ENCODE measurements around the gene SLC17A2. TPM values are rescaled to one million over a fixed set of nuclear protein-coding genes. Genes with fewer than 3 reads are reported as not detected.

SLC17A2 gene
- total and polyA plus RNA-seq, 2 of the 8 experiments (the other 6 are each of a cell fraction or from before 2014, with no cell fraction given) = not detected

DNA sequence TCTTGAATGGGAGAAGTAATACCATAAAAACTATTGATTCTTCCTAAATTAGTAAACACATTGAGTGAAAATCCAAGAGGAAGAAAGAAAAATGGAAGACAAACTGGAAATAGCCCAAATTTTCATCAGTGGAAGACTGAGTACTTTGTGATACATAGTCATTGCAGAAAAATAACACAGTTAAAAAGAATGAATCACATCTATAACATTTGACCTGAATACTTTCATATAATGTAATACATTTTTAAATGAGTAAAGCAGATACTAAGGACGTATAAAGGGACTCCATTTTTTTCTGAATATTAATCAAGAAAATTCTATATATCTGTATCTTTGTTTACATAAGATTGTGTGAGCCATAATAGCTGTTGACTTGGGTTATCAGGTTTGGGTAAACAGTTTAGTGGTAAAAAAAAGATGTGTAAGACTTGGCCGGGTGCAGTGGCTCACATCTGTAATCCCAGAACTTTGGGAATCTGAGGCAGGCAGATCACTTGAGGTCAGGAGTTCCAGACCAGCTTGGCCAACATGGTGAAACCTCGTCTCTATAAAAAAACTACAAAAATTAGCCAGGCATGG lies 4.3 kb upstream of the SLC17A2 start:
- no peak overlapping the region for H2AFZ ChIP-seq (ENCODE audit: low read length)
- ChIA-PET CTCF (ENCODE audit: partially characterized antibody) (interaction anchor here (0.7 to 1.2 kb wide), 4 partner anchors 10 to 736 kb away, joined by 3 to 7 read pairs (median 3); no protein-coding TSS in a partner anchor), POLR2A (ENCODE audit: partially characterized antibody) (interaction anchor here (1.6 kb wide), 1 partner anchor 9 kb away, joined by 4 read pairs; no protein-coding TSS in a partner anchor)
- no peaks in the 10 kb centered on the region for H3K79me2 ChIP-seq (ENCODE audit: control insufficient read depth in 1 of 2, insufficient read depth in 2 of 2, low read length in 2 of 2)
- H3K36me3 ChIP-seq (ENCODE audit: control insufficient read depth in 2 of 4, insufficient read depth in 4 of 4, low read length in 3 of 4) = no peaks in the 10 kb centered on the region
- H3K9ac ChIP-seq (replicated peaks in 1 of 4; ENCODE audit: extremely low read depth in 1 of 4, low read depth in 3 of 4, low read length in 3 of 4) = no peak overlapping the region
- no peak overlapping the region for H3K4me3 ChIP-seq (ENCODE audit: extremely low read depth in 1 of 4, insufficient read depth in 2 of 4, low read depth in 3 of 4, low read length in 4 of 4)
- no peak overlapping the region for H3K56ac ChIP-seq (replicated peaks; ENCODE audit: insufficient read length, low read depth, low read length)
- no peak overlapping the region for H2BK20ac ChIP-seq (ENCODE audit: low read length)
- no peak overlapping the region for H2BK120ac ChIP-seq (replicated peaks; ENCODE audit: low read depth, low read length)
- H3K27ac ChIP-seq (ENCODE audit: low read depth, low read length) = no peak overlapping the region
- FAIRE-seq (no peak), DNase-seq (ENCODE audit: low read depth in 1 of 2, low spot score in 2 of 2) (no peak)
- no peaks in the 10 kb centered on the region for H4K20me1 ChIP-seq (replicated peaks in 1 of 2; ENCODE audit: control insufficient read depth in 1 of 2, insufficient read depth in 2 of 2, low read length in 2 of 2)
- H4K91ac ChIP-seq (replicated peaks; ENCODE audit: insufficient read length, low read length) = no peak overlapping the region
- H3K9me3 ChIP-seq (ENCODE audit: insufficient read depth in 2 of 2, low read depth in 1 of 2, low read length in 1 of 2) = no peaks in the 10 kb centered on the region
- H4K8ac ChIP-seq (ENCODE audit: extremely low read depth, insufficient read depth, low read length) = no peak overlapping the region
- H2BK12ac ChIP-seq (ENCODE audit: low read depth, low read length) = no peak overlapping the region
- 92% methylated on average over 3 of the region's 3 CpGs; no CpG with 5 or more reads in 1 of the 2 experiments for WGBS, 2 experiments (ENCODE audit: extremely low coverage in 1 of 2, insufficient coverage in 1 of 2, insufficient read length in 1 of 2, insufficient replicate concordance in 2 of 2, low coverage in 1 of 2, low lambda C conversion rate in 2 of 2, missing lambda C conversion rate in 1 of 2)
- H3K23me2 ChIP-seq (ENCODE audit: low read depth, low read length) = no peaks in the 10 kb centered on the region
- H3K4me2 ChIP-seq (ENCODE audit: insufficient read depth in 1 of 2, low read depth in 2 of 2, low read length in 2 of 2) = no peak overlapping the region
- no peaks in the 10 kb centered on the region for H3K27me3 ChIP-seq (replicated peaks in 1 of 4; ENCODE audit: control insufficient read depth in 3 of 4, extremely low read depth in 1 of 4, insufficient read depth in 3 of 4, low read length in 3 of 4)
- no peak overlapping the region for H3K18ac ChIP-seq (ENCODE audit: extremely low read depth, low read length)
- H3K14ac ChIP-seq (ENCODE audit: insufficient read length) = no peak overlapping the region
- no peak overlapping the region for H2BK5ac ChIP-seq (ENCODE audit: low read depth, low read length)
- no peak for TF ChIP-seq SP2 (IDR thresholded peaks at IDR 0.05; ENCODE audit: low read length)
- TF ChIP-seq TBP (IDR thresholded peaks at IDR 0.05; ENCODE audit: low read depth, low read length) = no peak
- no peak for TF ChIP-seq ZNF274 (IDR thresholded peaks at IDR 0.05; ENCODE audit: borderline replicate concordance, extremely low read depth, low read length)
- TF ChIP-seq SIX5 (IDR thresholded peaks at IDR 0.05; ENCODE audit: low read depth, low read length) = no peak
- TF ChIP-seq, protein P1, sequence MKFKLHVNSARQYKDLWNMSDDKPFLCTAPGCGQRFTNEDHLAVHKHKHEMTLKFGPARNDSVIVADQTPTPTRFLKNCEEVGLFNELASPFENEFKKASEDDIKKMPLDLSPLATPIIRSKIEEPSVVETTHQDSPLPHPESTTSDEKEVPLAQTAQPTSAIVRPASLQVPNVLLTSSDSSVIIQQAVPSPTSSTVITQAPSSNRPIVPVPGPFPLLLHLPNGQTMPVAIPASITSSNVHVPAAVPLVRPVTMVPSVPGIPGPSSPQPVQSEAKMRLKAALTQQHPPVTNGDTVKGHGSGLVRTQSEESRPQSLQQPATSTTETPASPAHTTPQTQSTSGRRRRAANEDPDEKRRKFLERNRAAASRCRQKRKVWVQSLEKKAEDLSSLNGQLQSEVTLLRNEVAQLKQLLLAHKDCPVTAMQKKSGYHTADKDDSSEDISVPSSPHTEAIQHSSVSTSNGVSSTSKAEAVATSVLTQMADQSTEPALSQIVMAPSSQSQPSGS (IDR thresholded peaks at IDR 0.05; ENCODE audit: low read length) = no peak
- H3K79me1 ChIP-seq (ENCODE audit: low read depth, low read length) = no peaks in the 10 kb centered on the region
- H3K23ac ChIP-seq (ENCODE audit: insufficient read length) = no peak overlapping the region
- H3K4ac ChIP-seq (replicated peaks; ENCODE audit: insufficient read length, low read depth, low read length) = no peak overlapping the region
- no peak overlapping the region for H2BK15ac ChIP-seq (ENCODE audit: low read length)
- H2AK5ac ChIP-seq (ENCODE audit: low read depth, low read length) = no peak overlapping the region
- H3K4me1 ChIP-seq (replicated peaks in 1 of 4; ENCODE audit: control insufficient read depth in 3 of 4, insufficient read depth in 4 of 4, low read length in 3 of 4) = no peaks in the 10 kb centered on the region
- no peak overlapping the region for H4K5ac ChIP-seq (ENCODE audit: insufficient read length, low read depth, low read length)

All from H1 (cell line).